ENCODE measurements around the gene POLR2M.

POLR2M gene

GRCh38 chr15:57686657-57687056 lies 19.9 kb upstream of the POLR2M start:
- DNase-seq (ENCODE audit: insufficient read length, low spot score) (no peak), FAIRE-seq (no peak)
- TF ChIP-seq POU2F2 (IDR thresholded peaks at IDR 0.05; ENCODE audit: low read depth, low read length) (no peak), TAF1 (IDR thresholded peaks at IDR 0.05; ENCODE audit: low read depth, low read length) (no peak), POLR2AphosphoS5 (IDR thresholded peaks at IDR 0.05; ENCODE audit: low read depth, low read length) (no peak), SPI1 (IDR thresholded peaks at IDR 0.05; ENCODE audit: low read depth, low read length) (no peak), PAX5 (IDR thresholded peaks at IDR 0.05; ENCODE audit: insufficient read depth, low read length, severe bottlenecking) (no peak), POLR2A (IDR thresholded peaks at IDR 0.05; ENCODE audit: low read depth, low read length) (no peak)

- no peak for FAIRE-seq
- no peak for TF ChIP-seq POU2F2 (IDR thresholded peaks at IDR 0.05; ENCODE audit: low read depth, low read length)
- TF ChIP-seq TAF1 (IDR thresholded peaks at IDR 0.05; ENCODE audit: low read depth, low read length): no peak
- no peak for TF ChIP-seq SPI1 (IDR thresholded peaks at IDR 0.05; ENCODE audit: low read depth, low read length)
- no peak for TF ChIP-seq POLR2AphosphoS5 (IDR thresholded peaks at IDR 0.05; ENCODE audit: low read depth, low read length)
- TF ChIP-seq POLR2A (IDR thresholded peaks at IDR 0.05; ENCODE audit: low read depth, low read length): no peak
- TF ChIP-seq PAX5 (IDR thresholded peaks at IDR 0.05; ENCODE audit: insufficient read depth, low read length, severe bottlenecking): no peak
Measured at GRCh38 chr15:57690341-57690966, 16.1 kb upstream of the POLR2M start.

GRCh38 chr15:57691082-57691481 lies 15.4 kb upstream of the POLR2M start:
- FAIRE-seq (no peak), DNase-seq (ENCODE audit: insufficient read length, low spot score) (no peak)
- no peak for TF ChIP-seq POU2F2 (IDR thresholded peaks at IDR 0.05; ENCODE audit: low read depth, low read length)
- no peak for TF ChIP-seq POLR2AphosphoS5 (IDR thresholded peaks at IDR 0.05; ENCODE audit: low read depth, low read length)

More at GRCh38 chr15:57690341-57690966, 16.1 kb upstream of the POLR2M start:
- DNase-seq (ENCODE audit: insufficient read length, low spot score): no peak

GRCh38 chr15:57692709-57693108 lies 13.8 kb upstream of the POLR2M start:
- no peak for DNase-seq (ENCODE audit: insufficient read length, low spot score)
- no peak for TF ChIP-seq TAF1 (IDR thresholded peaks at IDR 0.05; ENCODE audit: low read depth, low read length)
- no peak for TF ChIP-seq SPI1 (IDR thresholded peaks at IDR 0.05; ENCODE audit: low read depth, low read length)
- TF ChIP-seq PAX5 (IDR thresholded peaks at IDR 0.05; ENCODE audit: insufficient read depth, low read length, severe bottlenecking): no peak
- no peak for TF ChIP-seq POLR2AphosphoS5 (IDR thresholded peaks at IDR 0.05; ENCODE audit: low read depth, low read length)
- no peak for TF ChIP-seq POLR2A (IDR thresholded peaks at IDR 0.05; ENCODE audit: low read depth, low read length)
- no peak for TF ChIP-seq POU2F2 (IDR thresholded peaks at IDR 0.05; ENCODE audit: low read depth, low read length)
- no peak for FAIRE-seq

- no peak for FAIRE-seq
- DNase-seq (ENCODE audit: insufficient read length, low spot score): no peak
- TF ChIP-seq POLR2AphosphoS5 (IDR thresholded peaks at IDR 0.05; ENCODE audit: low read depth, low read length): no peak
Measured at GRCh38 chr15:57694279-57694678, 12.2 kb upstream of the POLR2M start.

GRCh38 chr15:57696146-57696545 lies 10.4 kb upstream of the POLR2M start:
- TF ChIP-seq POLR2AphosphoS5 (IDR thresholded peaks at IDR 0.05; ENCODE audit: low read depth, low read length): no peak
- TF ChIP-seq POLR2A (IDR thresholded peaks at IDR 0.05; ENCODE audit: low read depth, low read length): no peak
- TF ChIP-seq TAF1 (IDR thresholded peaks at IDR 0.05; ENCODE audit: low read depth, low read length): no peak
- TF ChIP-seq PAX5 (IDR thresholded peaks at IDR 0.05; ENCODE audit: insufficient read depth, low read length, severe bottlenecking): no peak
- TF ChIP-seq SPI1 (IDR thresholded peaks at IDR 0.05; ENCODE audit: low read depth, low read length): no peak
- TF ChIP-seq POU2F2 (IDR thresholded peaks at IDR 0.05; ENCODE audit: low read depth, low read length): no peak
- FAIRE-seq: no peak
- DNase-seq (ENCODE audit: insufficient read length, low spot score): no peak

GRCh38 chr15:57697588-57697987 lies 8.9 kb upstream of the POLR2M start:
- no peak for TF ChIP-seq TAF1 (IDR thresholded peaks at IDR 0.05; ENCODE audit: low read depth, low read length)
- TF ChIP-seq POU2F2 (IDR thresholded peaks at IDR 0.05; ENCODE audit: low read depth, low read length): no peak
- DNase-seq (ENCODE audit: insufficient read length, low spot score) (no peak), FAIRE-seq (no peak)

GRCh38 chr15:57698243-57698642 lies 8.3 kb upstream of the POLR2M start:
- TF ChIP-seq SPI1 (IDR thresholded peaks at IDR 0.05; ENCODE audit: low read depth, low read length): no peak
- no peak for TF ChIP-seq TAF1 (IDR thresholded peaks at IDR 0.05; ENCODE audit: low read depth, low read length)
- TF ChIP-seq POU2F2 (IDR thresholded peaks at IDR 0.05; ENCODE audit: low read depth, low read length): no peak
- TF ChIP-seq PAX5 (IDR thresholded peaks at IDR 0.05; ENCODE audit: insufficient read depth, low read length, severe bottlenecking): no peak
- TF ChIP-seq POLR2AphosphoS5 (IDR thresholded peaks at IDR 0.05; ENCODE audit: low read depth, low read length): no peak
- TF ChIP-seq POLR2A (IDR thresholded peaks at IDR 0.05; ENCODE audit: low read depth, low read length): no peak
- FAIRE-seq (no peak), DNase-seq (ENCODE audit: insufficient read length, low spot score) (no peak)

- TF ChIP-seq PAX5 (IDR thresholded peaks at IDR 0.05; ENCODE audit: insufficient read depth, low read length, severe bottlenecking) (no peak), SPI1 (IDR thresholded peaks at IDR 0.05; ENCODE audit: low read depth, low read length) (no peak), POU2F2 (IDR thresholded peaks at IDR 0.05; ENCODE audit: low read depth, low read length) (no peak), POLR2AphosphoS5 (IDR thresholded peaks at IDR 0.05; ENCODE audit: low read depth, low read length) (no peak)
- no peak for FAIRE-seq
- DNase-seq (ENCODE audit: insufficient read length, low spot score): no peak
Measured at GRCh38 chr15:57698991-57699390, 7.5 kb upstream of the POLR2M start.

GRCh38 chr15:57703387-57703786 lies 3.1 kb upstream of the POLR2M start:
- FAIRE-seq (no peak), DNase-seq (ENCODE audit: insufficient read length, low spot score) (no peak)
- TF ChIP-seq POLR2A (IDR thresholded peaks at IDR 0.05; ENCODE audit: low read depth, low read length) (no peak), PAX5 (IDR thresholded peaks at IDR 0.05; ENCODE audit: insufficient read depth, low read length, severe bottlenecking) (no peak), SPI1 (IDR thresholded peaks at IDR 0.05; ENCODE audit: low read depth, low read length) (no peak), POLR2AphosphoS5 (IDR thresholded peaks at IDR 0.05; ENCODE audit: low read depth, low read length) (no peak), POU2F2 (IDR thresholded peaks at IDR 0.05; ENCODE audit: low read depth, low read length) (no peak), TAF1 (IDR thresholded peaks at IDR 0.05; ENCODE audit: low read depth, low read length) (no peak)

All from GM12891 (cell line).